A549 treated with AZD9567 at 1 μM for 4 hours (cell line): Measurements from ENCODE around the gene NR5A2. TPM values are rescaled to one million over a fixed set of nuclear protein-coding genes. Genes with fewer than 3 reads are reported as not detected.

Experiments used
- total RNA-seq: library from RNA; stranded (reverse); fragments of 200-300 nt; extraction: Qiagen RNA extraction; gene quantifications from 5 replicates; pipeline ENCODE4 v1.2.3, GENCODE V29; 2022; ENCODE audit not compliant: insufficient read depth

The NR5A2 gene
- 2.3 to 4.6 TPM (median 2.8 TPM) in 5 replicates for total RNA-seq

DNA sequence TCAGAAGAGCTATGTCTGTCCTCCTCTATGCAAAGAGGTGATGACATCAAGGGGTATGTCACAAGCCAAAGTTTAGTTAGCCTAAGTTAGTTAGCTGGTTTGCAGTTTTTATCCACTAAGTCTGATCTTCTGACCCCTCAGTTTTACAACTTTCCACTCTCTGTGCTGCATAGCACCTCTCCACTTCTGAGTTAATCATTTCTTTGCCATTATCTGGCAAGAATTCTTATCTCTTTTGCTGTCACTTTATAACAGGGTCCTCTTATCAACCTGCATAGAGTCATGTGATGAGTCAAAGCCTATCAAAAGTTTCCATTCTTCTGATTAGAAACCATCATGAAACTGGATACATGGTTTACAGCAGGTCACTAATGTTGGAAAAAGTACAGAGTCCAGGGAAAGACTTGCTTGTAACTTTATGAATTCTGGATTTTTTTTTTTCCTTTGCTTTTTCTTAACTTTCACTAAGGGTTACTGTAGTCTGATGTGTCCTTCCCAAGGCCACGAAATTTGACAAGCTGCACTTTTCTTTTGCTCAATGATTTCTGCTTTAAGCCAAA lies at the start of gene NR5A2:
Gene NR5A2 (plus strand): TSS at position 447 of the 560 bp plus-strand sequence. CDS start 138 bp downstream, outside the sequence.

